Uterus (tissue), 2 donors: ENCODE results near the gene SUPT3H.
A peak's percentile ranks its signal among the peaks of the same experiment; 100 is the strongest.

Experiments used
- CTCF ChIP-seq, 4 experiments: fragments of 200-600 bp in 2 of 4; fragments of 450-650 bp in 2 of 4; sonication (generic) in 2 of 4; IDR thresholded peaks; one replicate each; pipeline ENCODE4 v1.5.1; 2016 to 2019; ENCODE audit warnings: antibody characterized with exemption in 4 of 4, mild to moderate bottlenecking in 2 of 4, moderate library complexity in 1 of 4
- POLR2A ChIP-seq, 2 donors: fragments of 450-650 bp; IDR thresholded peaks; one replicate each; pipeline ENCODE4 v1.6.1; 2016; ENCODE audit warnings: antibody characterized with exemption in 2 of 2, mild to moderate bottlenecking in 1 of 2, moderate library complexity in 1 of 2

DNA sequence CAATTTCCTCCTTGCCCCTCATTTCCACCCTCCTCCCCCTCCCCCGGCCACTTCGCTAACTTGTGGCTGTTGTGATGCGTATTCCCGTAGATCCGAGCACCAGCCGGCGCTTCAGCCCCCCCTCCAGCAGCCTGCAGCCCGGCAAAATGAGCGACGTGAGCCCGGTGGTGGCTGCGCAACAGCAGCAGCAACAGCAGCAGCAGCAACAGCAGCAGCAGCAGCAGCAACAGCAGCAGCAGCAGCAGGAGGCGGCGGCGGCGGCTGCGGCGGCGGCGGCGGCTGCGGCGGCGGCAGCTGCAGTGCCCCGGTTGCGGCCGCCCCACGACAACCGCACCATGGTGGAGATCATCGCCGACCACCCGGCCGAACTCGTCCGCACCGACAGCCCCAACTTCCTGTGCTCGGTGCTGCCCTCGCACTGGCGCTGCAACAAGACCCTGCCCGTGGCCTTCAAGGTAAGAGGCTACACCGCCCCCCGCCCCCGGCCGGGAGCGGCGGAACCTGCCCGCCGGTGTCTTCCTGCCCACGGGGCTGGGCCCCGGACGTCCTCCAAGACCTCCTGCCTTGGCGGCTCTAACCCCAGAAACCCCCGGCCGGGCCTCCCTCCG lies 44.9 kb upstream of the SUPT3H start:
- peak in 1 of 2 donors; percentile 13 for TF ChIP-seq POLR2A (IDR thresholded peaks at IDR 0.05)
- TF ChIP-seq CTCF (IDR thresholded peaks at IDR 0.05), result no peak
